ENCODE data around the gene DEF6. TPM values are rescaled to one million over a fixed set of nuclear protein-coding genes. Genes with fewer than 3 reads are reported as not detected.
A peak's percentile ranks its signal among the peaks of the same experiment; 100 is the strongest.

Gene DEF6
- total RNA-seq, 1 experiment from 2014 or later = 11.3 TPM

DNA sequence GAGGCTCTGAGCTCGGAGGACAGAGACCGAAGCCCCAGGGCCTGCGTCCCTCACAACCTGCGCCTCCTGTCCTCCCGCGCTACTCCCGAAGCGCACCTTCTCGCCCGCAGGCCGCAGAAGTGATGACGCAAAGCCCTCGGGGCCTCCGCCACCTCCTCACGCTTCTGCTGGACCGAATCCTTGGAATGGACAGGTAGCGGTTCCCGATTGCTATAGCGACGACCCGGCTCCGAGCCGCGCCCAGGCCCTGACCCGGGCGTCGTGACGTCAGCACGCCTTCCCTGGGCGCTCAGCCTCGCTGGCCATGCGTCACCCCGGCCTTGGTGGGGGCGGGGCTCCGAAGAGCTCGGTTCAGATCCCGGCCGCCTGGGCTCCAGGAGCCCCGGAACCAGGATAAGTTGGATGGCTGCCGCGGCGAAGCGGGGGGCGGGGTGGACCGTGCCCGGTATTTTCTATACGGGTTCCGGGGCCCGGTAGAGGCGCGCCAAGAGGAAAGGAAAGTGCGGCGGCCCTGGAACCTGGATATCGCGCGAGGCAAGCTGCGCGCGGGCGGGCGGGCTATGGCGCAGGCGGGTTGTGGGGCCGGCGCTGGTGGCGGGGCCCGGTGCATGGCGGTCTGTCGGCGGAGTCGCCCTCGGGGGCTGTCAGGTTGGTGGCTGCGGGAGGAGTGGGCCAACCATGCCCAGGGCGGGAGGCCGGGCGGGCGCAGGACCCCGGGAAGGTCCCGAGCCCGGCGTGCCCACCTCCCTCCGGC, 38.2 kb upstream of the DEF6 start, which contains the start of gene ZNF76:
ZNF76 (plus strand) TSS at position 542 of the 754 bp plus-strand sequence. CDS start 21,417 bp downstream, outside the sequence.
- peaks cover 9% of the 10 kb centered on the region for H3K4me1 Mint-ChIP-seq
- ChIA-PET CTCF (interaction anchor here (0.6 to 2.0 kb wide), 23 partner anchors 12 to 1063 kb away, joined by 3 to 19 read pairs (median 4); partner anchors contain the start of genes FANCE and TEAD3), POLR2A (interaction anchor here (0.5 to 1.5 kb wide), 16 partner anchors 9 to 1934 kb away, joined by 3 to 7 read pairs (median 3); partner anchors contain the start of genes SCUBE3, TAF11 and TEAD3)
- DNase-seq (ENCODE audit: low spot score) (peak; percentile 97), ATAC-seq (peak; percentile 83)
- H3K27me3 Mint-ChIP-seq (ENCODE audit: low read depth) = no peaks in the 10 kb centered on the region
- H3K36me3 Mint-ChIP-seq = no peaks in the 10 kb centered on the region
- H3K9me3 Mint-ChIP-seq = no peaks in the 10 kb centered on the region
- peak within 1 kb of the TSS; percentile 92 for H3K27ac Mint-ChIP-seq
- peak within 1 kb of the TSS; percentile 92 for H3K4me3 Mint-ChIP-seq
- no peak for TF ChIP-seq EMX1 (CRISPR knock-in tag; IDR thresholded peaks at IDR 0.05)
- peak; percentile 87 for TF ChIP-seq MYBL2 (CRISPR knock-in tag; IDR thresholded peaks at IDR 0.05)
- TF ChIP-seq ZNF396 (CRISPR knock-in tag; IDR thresholded peaks at IDR 0.05; ENCODE audit: borderline replicate concordance) = no peak
- TF ChIP-seq, protein P1, sequence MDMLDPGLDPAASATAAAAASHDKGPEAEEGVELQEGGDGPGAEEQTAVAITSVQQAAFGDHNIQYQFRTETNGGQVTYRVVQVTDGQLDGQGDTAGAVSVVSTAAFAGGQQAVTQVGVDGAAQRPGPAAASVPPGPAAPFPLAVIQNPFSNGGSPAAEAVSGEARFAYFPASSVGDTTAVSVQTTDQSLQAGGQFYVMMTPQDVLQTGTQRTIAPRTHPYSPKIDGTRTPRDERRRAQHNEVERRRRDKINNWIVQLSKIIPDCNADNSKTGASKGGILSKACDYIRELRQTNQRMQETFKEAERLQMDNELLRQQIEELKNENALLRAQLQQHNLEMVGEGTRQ (CRISPR knock-in tag; IDR thresholded peaks at IDR 0.05) = peak; percentile 45
- TF ChIP-seq TCF7 (CRISPR knock-in tag; IDR thresholded peaks at IDR 0.05; ENCODE audit: low read depth) = no peak
- TF ChIP-seq, protein P2, sequence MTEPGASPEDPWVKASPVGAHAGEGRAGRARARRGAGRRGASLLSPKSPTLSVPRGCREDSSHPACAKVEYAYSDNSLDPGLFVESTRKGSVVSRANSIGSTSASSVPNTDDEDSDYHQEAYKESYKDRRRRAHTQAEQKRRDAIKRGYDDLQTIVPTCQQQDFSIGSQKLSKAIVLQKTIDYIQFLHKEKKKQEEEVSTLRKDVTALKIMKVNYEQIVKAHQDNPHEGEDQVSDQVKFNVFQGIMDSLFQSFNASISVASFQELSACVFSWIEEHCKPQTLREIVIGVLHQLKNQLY (CRISPR knock-in tag; IDR thresholded peaks at IDR 0.05) = no peak
- TF ChIP-seq SMAD4 (CRISPR knock-in tag; IDR thresholded peaks at IDR 0.05) = no peak
- TF ChIP-seq, protein P3, sequence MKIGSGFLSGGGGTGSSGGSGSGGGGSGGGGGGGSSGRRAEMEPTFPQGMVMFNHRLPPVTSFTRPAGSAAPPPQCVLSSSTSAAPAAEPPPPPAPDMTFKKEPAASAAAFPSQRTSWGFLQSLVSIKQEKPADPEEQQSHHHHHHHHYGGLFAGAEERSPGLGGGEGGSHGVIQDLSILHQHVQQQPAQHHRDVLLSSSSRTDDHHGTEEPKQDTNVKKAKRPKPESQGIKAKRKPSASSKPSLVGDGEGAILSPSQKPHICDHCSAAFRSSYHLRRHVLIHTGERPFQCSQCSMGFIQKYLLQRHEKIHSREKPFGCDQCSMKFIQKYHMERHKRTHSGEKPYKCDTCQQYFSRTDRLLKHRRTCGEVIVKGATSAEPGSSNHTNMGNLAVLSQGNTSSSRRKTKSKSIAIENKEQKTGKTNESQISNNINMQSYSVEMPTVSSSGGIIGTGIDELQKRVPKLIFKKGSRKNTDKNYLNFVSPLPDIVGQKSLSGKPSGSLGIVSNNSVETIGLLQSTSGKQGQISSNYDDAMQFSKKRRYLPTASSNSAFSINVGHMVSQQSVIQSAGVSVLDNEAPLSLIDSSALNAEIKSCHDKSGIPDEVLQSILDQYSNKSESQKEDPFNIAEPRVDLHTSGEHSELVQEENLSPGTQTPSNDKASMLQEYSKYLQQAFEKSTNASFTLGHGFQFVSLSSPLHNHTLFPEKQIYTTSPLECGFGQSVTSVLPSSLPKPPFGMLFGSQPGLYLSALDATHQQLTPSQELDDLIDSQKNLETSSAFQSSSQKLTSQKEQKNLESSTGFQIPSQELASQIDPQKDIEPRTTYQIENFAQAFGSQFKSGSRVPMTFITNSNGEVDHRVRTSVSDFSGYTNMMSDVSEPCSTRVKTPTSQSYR (CRISPR knock-in tag; IDR thresholded peaks at IDR 0.05) = peak; percentile 98
- peak; percentile 34 for TF ChIP-seq FOXK1 (CRISPR knock-in tag; IDR thresholded peaks at IDR 0.05)
- TF ChIP-seq ZNF671 (CRISPR knock-in tag; IDR thresholded peaks at IDR 0.05) = no peak
- peak; percentile 91 for TF ChIP-seq CREM (CRISPR knock-in tag; IDR thresholded peaks at IDR 0.05)
- TF ChIP-seq ZNF232 (CRISPR knock-in tag; IDR thresholded peaks at IDR 0.05) = no peak
- TF ChIP-seq, protein P4, sequence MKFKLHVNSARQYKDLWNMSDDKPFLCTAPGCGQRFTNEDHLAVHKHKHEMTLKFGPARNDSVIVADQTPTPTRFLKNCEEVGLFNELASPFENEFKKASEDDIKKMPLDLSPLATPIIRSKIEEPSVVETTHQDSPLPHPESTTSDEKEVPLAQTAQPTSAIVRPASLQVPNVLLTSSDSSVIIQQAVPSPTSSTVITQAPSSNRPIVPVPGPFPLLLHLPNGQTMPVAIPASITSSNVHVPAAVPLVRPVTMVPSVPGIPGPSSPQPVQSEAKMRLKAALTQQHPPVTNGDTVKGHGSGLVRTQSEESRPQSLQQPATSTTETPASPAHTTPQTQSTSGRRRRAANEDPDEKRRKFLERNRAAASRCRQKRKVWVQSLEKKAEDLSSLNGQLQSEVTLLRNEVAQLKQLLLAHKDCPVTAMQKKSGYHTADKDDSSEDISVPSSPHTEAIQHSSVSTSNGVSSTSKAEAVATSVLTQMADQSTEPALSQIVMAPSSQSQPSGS (CRISPR knock-in tag; IDR thresholded peaks at IDR 0.05; ENCODE audit: borderline replicate concordance, low read depth) = no peak
- TF ChIP-seq NR2C2 (CRISPR knock-in tag; IDR thresholded peaks at IDR 0.05) = peak; percentile 77; the same call in 1 of the 2 replicates
- TF ChIP-seq, protein P5, sequence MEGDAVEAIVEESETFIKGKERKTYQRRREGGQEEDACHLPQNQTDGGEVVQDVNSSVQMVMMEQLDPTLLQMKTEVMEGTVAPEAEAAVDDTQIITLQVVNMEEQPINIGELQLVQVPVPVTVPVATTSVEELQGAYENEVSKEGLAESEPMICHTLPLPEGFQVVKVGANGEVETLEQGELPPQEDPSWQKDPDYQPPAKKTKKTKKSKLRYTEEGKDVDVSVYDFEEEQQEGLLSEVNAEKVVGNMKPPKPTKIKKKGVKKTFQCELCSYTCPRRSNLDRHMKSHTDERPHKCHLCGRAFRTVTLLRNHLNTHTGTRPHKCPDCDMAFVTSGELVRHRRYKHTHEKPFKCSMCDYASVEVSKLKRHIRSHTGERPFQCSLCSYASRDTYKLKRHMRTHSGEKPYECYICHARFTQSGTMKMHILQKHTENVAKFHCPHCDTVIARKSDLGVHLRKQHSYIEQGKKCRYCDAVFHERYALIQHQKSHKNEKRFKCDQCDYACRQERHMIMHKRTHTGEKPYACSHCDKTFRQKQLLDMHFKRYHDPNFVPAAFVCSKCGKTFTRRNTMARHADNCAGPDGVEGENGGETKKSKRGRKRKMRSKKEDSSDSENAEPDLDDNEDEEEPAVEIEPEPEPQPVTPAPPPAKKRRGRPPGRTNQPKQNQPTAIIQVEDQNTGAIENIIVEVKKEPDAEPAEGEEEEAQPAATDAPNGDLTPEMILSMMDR (IDR thresholded peaks at IDR 0.05) = no peak
- no peak for TF ChIP-seq ZBTB21 (CRISPR knock-in tag; IDR thresholded peaks at IDR 0.05; ENCODE audit: borderline replicate concordance)
- TF ChIP-seq, protein P6, sequence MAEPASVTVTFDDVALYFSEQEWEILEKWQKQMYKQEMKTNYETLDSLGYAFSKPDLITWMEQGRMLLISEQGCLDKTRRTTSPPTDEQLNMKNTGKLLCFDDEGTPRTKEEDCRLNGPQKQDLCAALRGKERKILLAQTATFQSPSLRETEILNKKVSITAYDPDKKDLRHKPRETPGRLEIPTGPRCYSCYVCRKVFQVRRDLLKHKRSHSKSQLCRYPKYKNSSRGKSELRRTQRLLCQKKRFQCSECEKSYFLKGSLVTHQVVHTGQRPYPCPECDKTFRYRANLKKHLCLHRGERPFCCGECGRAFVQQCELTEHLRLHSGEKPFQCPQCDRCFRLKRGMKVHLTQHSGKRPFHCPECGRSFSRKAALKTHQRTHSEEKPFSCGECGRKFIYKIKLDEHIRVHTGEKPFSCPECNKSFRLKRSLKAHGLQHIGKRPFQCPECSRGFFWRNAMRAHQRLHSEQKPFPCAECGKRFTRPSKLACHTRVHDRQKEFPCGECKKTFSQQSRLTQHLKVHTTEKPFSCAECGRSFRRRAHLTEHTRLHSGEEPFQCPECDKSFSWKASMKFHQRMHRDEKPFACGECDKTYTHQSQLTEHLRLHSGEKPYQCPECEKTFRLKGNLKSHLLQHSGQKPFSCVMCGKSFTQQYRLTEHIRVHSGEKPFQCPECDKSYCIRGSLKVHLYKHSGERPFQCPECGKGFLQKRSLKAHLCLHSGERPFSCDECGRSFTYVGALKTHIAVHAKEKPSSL (CRISPR knock-in tag; conservative IDR thresholded peaks at IDR 0.05) = peak; percentile 29; the same call in 1 of the 2 replicates
- TF ChIP-seq, protein P7, sequence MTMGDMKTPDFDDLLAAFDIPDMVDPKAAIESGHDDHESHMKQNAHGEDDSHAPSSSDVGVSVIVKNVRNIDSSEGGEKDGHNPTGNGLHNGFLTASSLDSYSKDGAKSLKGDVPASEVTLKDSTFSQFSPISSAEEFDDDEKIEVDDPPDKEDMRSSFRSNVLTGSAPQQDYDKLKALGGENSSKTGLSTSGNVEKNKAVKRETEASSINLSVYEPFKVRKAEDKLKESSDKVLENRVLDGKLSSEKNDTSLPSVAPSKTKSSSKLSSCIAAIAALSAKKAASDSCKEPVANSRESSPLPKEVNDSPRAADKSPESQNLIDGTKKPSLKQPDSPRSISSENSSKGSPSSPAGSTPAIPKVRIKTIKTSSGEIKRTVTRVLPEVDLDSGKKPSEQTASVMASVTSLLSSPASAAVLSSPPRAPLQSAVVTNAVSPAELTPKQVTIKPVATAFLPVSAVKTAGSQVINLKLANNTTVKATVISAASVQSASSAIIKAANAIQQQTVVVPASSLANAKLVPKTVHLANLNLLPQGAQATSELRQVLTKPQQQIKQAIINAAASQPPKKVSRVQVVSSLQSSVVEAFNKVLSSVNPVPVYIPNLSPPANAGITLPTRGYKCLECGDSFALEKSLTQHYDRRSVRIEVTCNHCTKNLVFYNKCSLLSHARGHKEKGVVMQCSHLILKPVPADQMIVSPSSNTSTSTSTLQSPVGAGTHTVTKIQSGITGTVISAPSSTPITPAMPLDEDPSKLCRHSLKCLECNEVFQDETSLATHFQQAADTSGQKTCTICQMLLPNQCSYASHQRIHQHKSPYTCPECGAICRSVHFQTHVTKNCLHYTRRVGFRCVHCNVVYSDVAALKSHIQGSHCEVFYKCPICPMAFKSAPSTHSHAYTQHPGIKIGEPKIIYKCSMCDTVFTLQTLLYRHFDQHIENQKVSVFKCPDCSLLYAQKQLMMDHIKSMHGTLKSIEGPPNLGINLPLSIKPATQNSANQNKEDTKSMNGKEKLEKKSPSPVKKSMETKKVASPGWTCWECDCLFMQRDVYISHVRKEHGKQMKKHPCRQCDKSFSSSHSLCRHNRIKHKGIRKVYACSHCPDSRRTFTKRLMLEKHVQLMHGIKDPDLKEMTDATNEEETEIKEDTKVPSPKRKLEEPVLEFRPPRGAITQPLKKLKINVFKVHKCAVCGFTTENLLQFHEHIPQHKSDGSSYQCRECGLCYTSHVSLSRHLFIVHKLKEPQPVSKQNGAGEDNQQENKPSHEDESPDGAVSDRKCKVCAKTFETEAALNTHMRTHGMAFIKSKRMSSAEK (CRISPR knock-in tag; IDR thresholded peaks at IDR 0.05; ENCODE audit: borderline replicate concordance) = no peak
- no peak for TF ChIP-seq JAZF1 (CRISPR knock-in tag; IDR thresholded peaks at IDR 0.05)
- no peak for TF ChIP-seq NFATC4 (CRISPR knock-in tag; IDR thresholded peaks at IDR 0.05)
- no peak for TF ChIP-seq ZNF138 (CRISPR knock-in tag; conservative IDR thresholded peaks at IDR 0.05)
- no peak for TF ChIP-seq ZNF121 (CRISPR knock-in tag; IDR thresholded peaks at IDR 0.05)
- no peak for TF ChIP-seq ZNF423 (CRISPR knock-in tag; IDR thresholded peaks at IDR 0.05)
